Skeletal muscle satellite cell (primary cell): ENCODE data around the gene RASL11B.
A peak's percentile ranks its signal among the peaks of the same experiment; 100 is the strongest.

Source experiments
- H3K27me3 ChIP-seq: 2 replicates; pipeline ENCODE4 v1.7.0; 2013; ENCODE audit warnings: low read length; ENCODE audit not compliant: control insufficient read depth, insufficient read depth
- H3K36me3 ChIP-seq: 2 replicates; pipeline ENCODE4 v1.7.0; 2013; ENCODE audit warnings: mild to moderate bottlenecking, control low read depth, low read length; ENCODE audit not compliant: insufficient read depth
- H3K4me1 ChIP-seq: 2 replicates; pipeline ENCODE4 v1.7.0; 2013; ENCODE audit warnings: low read length; ENCODE audit not compliant: control insufficient read depth, insufficient read depth
- H3K4me2 ChIP-seq: 2 replicates; pipeline ENCODE4 v1.7.0; 2013; ENCODE audit warnings: mild to moderate bottlenecking, low read length
- H3K4me3 ChIP-seq: 2 replicates; pipeline ENCODE4 v1.7.0; 2013; ENCODE audit warnings: low read length
- H3K9ac ChIP-seq: 2 replicates; pipeline ENCODE4 v1.7.0; 2013; ENCODE audit warnings: mild to moderate bottlenecking, low read depth, low read length, moderate library complexity
- H3K9me3 ChIP-seq: replicated peaks from 2 replicates; pipeline ENCODE4 v1.7.0; 2013; ENCODE audit warnings: mild to moderate bottlenecking, control low read depth, low read length

Gene RASL11B

DNA sequence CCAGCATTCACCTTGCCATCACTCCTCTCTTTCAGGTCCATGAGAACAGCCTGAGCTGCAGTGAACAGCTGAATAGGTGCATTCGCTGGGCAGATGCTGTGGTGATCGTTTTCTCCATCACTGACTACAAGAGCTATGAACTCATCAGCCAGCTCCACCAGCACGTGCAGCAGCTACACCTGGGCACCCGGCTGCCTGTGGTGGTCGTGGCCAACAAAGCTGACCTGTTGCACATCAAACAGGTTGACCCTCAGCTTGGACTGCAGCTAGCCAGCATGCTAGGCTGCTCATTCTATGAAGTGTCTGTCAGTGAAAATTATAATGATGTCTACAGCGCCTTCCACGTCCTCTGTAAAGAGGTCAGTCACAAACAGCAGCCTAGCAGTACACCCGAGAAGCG is 3.2 kb downstream of the RASL11B start:
- H3K9ac ChIP-seq, result no peak overlapping the region
- H3K27me3 ChIP-seq, result peaks cover 15% of the 10 kb centered on the region
- no peak overlapping the region for H3K4me3 ChIP-seq
- H3K36me3 ChIP-seq, result no peaks in the 10 kb centered on the region
- no peaks in the 10 kb centered on the region for H3K9me3 ChIP-seq
- no peak overlapping the region for H3K4me2 ChIP-seq
- peaks cover 20% of the 10 kb centered on the region for H3K4me1 ChIP-seq

DNA sequence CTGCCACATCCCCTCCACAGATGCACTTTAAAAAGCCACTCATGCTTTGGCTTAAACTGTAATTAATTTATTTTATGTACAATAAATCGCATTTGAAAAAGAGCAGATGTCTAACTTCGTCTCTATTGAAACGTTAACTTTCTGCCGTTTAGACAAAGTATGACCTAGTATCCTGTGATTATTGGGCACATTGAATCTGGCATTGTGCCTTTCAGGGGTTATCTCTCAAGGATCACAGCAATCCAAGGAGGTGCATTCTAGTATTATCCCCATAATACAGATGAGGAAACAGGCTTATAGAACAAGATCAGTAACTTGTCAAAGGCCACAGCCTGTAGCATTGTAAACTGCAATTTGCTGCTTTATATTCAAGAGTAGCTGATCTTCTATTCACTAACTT is 4.6 kb downstream of the RASL11B start:
- Histone ChIP-seq H3K9ac (no peak overlapping the region), H3K27me3 (peaks cover 5% of the 10 kb centered on the region), H3K9me3 (no peaks in the 10 kb centered on the region), H3K4me1 (peaks cover 17% of the 10 kb centered on the region), H3K4me3 (no peak overlapping the region), H3K4me2 (no peak overlapping the region), H3K36me3 (no peaks in the 10 kb centered on the region)

DNA sequence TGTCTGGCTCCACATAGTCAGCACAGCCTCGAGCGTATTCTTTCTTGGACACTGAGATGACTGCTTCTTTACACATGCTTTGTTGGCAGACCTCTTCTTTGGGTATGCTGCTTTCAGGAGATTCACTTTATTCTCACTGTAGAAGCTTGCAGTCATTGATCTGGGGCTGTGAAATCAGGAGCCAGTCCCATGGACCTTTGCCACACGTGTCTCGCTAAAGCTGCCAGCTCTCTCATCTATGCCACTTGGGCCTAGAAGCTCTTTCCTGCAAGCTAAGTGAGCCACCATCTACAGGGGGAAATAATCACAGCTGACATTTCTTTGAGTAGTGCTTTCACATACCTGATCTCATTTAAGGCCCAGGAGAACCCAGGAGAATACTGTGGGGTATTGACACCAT is 5.0 kb downstream of the RASL11B start:
- peaks cover 16% of the 10 kb centered on the region for H3K4me1 ChIP-seq
- peaks cover 5% of the 10 kb centered on the region for H3K27me3 ChIP-seq
- no peak overlapping the region for H3K9ac ChIP-seq
- no peaks in the 10 kb centered on the region for H3K9me3 ChIP-seq
- H3K4me3 ChIP-seq, result no peak overlapping the region
- no peak overlapping the region for H3K4me2 ChIP-seq
- no peaks in the 10 kb centered on the region for H3K36me3 ChIP-seq

DNA sequence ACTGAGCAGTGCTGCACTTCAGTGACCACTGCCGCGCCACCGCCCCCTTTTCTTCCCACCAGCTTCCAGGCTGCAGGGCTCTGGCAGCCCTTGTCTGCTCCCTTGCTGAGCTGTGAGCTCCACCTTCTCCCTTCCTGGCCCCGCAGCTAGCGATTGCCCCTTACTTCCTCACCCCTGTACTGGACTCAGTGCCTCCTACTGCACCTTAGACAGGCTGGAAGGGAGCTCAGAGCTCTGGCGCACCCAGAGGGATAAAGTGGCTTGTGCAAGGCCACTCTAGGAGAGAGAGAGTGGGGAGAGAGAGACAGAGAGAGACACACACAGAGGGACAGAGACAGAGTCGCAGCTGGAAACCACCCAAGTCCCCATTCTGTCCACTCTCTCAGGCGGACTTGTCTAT is 6.0 kb downstream of the RASL11B start:
- H3K9ac ChIP-seq, result no peak overlapping the region
- H3K4me2 ChIP-seq, result no peak overlapping the region
- no peaks in the 10 kb centered on the region for H3K9me3 ChIP-seq
- H3K27me3 ChIP-seq, result no peaks in the 10 kb centered on the region
- no peak overlapping the region for H3K4me3 ChIP-seq
- no peaks in the 10 kb centered on the region for H3K36me3 ChIP-seq
- H3K4me1 ChIP-seq, result peaks cover 10% of the 10 kb centered on the region

DNA sequence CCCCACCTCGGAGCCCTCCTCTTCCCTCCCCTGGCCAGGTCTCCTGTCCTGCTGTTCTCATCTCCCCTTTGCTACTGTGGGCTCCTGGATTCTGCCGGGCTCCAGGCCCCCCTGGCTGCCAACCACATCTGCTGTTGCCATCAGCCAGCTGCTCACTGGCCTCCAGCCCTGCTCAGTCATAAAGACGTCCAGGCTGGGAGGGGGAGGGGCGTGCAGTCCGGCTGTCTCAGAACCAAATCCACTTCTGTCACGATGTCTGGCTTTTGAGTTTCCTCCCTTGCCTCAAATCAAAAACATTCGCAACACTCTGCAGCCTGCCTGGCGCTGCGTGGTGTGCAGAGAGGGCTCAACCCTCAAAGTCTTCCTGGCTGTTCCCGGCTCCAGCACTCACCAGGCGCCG is 7.1 kb downstream of the RASL11B start:
- peaks cover 10% of the 10 kb centered on the region for H3K4me1 ChIP-seq

DNA sequence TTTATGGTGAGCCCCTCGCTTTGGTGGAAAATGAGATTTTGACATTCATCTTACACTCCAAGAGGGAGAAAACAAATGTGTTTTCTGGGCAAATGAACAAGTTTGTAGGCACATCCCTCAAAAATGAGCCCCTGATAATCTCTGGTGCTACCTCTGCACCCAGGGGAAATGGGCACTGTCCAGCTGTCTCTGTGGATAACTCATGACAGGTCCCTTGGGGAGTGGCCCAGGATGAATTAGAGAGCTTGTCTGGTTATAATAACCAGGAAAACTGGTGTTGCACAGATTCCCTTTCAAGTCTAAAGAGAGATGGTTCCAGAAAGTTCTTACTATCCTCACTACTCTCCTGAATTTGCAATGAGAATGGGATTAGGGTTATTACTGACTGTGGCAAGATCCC is 7.5 kb downstream of the RASL11B start:
- Histone ChIP-seq H3K27me3 (no peaks in the 10 kb centered on the region), H3K36me3 (no peaks in the 10 kb centered on the region), H3K9me3 (no peaks in the 10 kb centered on the region)

More for the DNA sequence above, 7.1 kb downstream of the RASL11B start:
- Histone ChIP-seq H3K9me3 (no peaks in the 10 kb centered on the region), H3K27me3 (no peaks in the 10 kb centered on the region), H3K4me3 (no peak overlapping the region), H3K9ac (no peak overlapping the region), H3K36me3 (no peaks in the 10 kb centered on the region), H3K4me2 (peak overlapping the region; percentile 31)

DNA sequence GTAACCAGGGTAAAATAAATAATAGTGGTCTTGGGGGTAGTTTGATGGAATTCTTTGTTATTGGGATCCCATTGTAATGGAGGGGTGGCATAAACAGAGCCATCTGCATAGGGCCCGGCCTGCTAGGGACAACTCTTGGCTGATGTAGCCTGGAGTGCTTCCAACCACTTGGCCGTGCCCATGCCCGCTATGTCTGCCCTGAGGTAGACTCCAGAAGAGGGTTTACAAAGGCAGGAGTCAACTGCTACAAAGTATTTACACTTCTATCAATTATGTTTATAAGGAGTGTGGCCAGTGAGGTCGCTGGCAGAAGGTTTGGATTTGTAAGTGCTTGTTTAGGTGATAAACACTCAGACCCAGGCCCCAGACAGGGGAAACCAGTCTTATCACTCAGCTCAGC is 8.1 kb downstream of the RASL11B start:
- Histone ChIP-seq H3K4me3 (no peak overlapping the region), H3K9ac (no peak overlapping the region), H3K27me3 (no peaks in the 10 kb centered on the region)

More for the DNA sequence above, 7.5 kb downstream of the RASL11B start:
- Histone ChIP-seq H3K4me2 (peak overlapping the region; percentile 31), H3K9ac (no peak overlapping the region), H3K4me3 (no peak overlapping the region), H3K4me1 (peaks cover 10% of the 10 kb centered on the region)

DNA sequence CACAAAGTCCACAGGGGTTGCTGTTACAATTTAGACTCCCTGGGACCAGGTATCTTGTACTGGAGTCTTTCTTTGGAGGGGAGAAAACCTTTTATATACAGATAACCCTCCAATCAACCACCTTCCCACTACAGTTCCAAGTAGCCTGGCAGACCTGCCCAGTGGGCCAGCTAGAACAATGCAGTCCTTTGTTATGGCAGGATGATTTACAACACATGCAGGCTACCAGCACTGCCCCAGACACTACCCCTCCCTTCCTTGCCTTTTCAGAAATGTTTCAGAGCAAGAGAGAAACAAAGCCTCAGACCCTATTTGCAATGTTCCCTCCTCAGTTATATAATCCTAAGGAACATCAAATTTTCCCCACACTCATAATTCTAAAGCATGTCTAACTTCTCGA is 11.1 kb downstream of the RASL11B start:
- no peaks in the 10 kb centered on the region for H3K27me3 ChIP-seq
- no peak overlapping the region for H3K9ac ChIP-seq
- no peaks in the 10 kb centered on the region for H3K9me3 ChIP-seq
- H3K4me1 ChIP-seq, result peaks cover 10% of the 10 kb centered on the region
- no peak overlapping the region for H3K4me3 ChIP-seq
- no peak overlapping the region for H3K4me2 ChIP-seq
- H3K36me3 ChIP-seq, result no peaks in the 10 kb centered on the region

More for the DNA sequence above, 8.1 kb downstream of the RASL11B start:
- Histone ChIP-seq H3K36me3 (no peaks in the 10 kb centered on the region), H3K9me3 (no peaks in the 10 kb centered on the region), H3K4me2 (no peak overlapping the region), H3K4me1 (peaks cover 10% of the 10 kb centered on the region)

DNA sequence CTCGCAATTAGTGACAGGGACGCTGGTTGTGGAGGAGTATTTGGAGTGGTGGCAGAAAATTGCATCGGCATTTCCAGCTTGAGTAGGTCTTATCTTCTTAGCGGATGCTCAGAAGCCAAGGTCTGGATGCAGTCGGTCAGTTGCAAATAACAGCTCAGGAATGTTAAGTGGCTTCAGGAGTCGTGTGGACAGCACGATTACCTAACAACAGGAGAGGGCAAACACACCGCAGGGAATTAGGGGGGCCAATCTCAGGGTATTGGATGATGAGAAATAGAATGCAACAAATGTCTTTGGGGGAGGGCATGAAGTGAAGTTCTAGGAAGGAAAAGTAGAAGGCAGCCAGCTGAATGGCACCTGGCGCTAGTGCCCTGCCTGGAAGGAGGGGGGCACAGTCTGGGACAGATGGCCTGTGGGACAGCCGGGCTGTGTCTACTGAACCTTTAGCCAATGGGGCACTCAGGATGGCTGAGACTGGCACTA is 11.8 kb downstream of the RASL11B start:
- Histone ChIP-seq H3K4me1 (peaks cover 10% of the 10 kb centered on the region), H3K9ac (no peak overlapping the region), H3K27me3 (no peaks in the 10 kb centered on the region), H3K4me2 (no peak overlapping the region), H3K4me3 (no peak overlapping the region), H3K36me3 (no peaks in the 10 kb centered on the region), H3K9me3 (no peaks in the 10 kb centered on the region)

DNA sequence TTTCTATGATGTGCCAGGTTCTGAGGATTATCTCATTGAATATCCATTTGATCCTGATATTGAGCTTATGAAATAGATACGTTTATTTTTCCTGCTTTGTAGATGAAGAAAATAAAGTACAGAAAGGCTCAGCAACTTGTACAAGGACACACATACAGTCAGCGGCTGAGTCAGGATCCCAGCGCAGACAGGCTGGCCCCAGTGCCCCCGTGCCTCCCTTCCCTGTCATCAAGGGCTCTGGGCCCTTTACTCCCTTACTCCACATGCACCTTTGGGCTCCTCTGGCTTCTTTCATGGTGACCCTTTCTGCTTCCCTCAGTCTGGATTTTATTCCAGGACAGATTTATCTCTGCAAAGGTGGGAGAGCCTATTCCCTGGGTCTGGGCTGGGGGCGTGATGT is 12.8 kb downstream of the RASL11B start:
- Histone ChIP-seq H3K4me2 (no peak overlapping the region), H3K9me3 (no peaks in the 10 kb centered on the region), H3K9ac (no peak overlapping the region), H3K4me1 (no peaks in the 10 kb centered on the region), H3K36me3 (no peaks in the 10 kb centered on the region), H3K4me3 (no peak overlapping the region), H3K27me3 (no peaks in the 10 kb centered on the region)

DNA sequence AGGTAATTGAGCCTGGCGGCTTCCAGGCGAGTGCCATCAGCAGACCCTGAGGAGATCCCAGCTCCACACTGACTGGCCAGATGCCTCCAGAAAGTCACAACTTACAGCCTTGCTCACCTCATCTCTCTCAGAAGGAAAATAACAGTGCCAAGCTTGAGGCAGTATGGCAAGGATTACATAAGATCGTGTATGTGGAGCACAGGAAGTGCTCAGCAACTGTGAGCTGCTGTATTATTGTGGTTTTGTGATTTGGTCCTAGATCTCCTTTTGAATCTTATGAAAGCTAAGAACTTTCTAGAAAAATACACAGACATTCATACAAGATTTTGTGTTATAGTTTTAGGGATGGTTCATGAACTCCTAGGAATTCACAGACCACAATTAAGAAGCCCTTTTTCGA is 14.0 kb downstream of the RASL11B start:
- Histone ChIP-seq H3K4me3 (no peak overlapping the region), H3K4me1 (no peaks in the 10 kb centered on the region), H3K36me3 (no peaks in the 10 kb centered on the region), H3K27me3 (no peaks in the 10 kb centered on the region), H3K9ac (no peak overlapping the region), H3K9me3 (no peaks in the 10 kb centered on the region), H3K4me2 (no peak overlapping the region)

DNA sequence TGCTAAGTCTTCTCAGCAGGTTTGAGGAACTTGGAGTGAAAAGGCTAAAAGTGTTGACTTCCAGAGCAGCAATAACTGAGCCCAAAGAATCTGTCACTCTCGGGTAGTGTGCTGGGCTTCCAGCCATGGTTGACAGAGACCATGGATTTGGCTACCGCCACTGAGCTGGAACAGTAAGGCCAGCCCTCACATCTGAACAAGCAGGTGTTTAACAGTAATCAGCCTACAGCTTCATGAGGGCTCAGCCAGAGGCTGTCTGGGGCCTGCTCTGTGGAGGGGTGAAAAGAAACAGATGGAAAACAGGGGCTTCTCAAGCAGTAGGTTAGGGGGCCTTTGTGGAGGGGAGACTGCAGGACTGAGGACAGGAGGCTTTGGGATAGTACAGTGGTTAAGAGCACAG is 14.9 kb downstream of the RASL11B start:
- H3K4me1 ChIP-seq, result no peaks in the 10 kb centered on the region
- H3K9ac ChIP-seq, result no peak overlapping the region
- H3K27me3 ChIP-seq, result no peaks in the 10 kb centered on the region
- no peaks in the 10 kb centered on the region for H3K36me3 ChIP-seq
- H3K9me3 ChIP-seq, result no peaks in the 10 kb centered on the region
- no peak overlapping the region for H3K4me2 ChIP-seq
- H3K4me3 ChIP-seq, result no peak overlapping the region
